Measurements from ENCODE around the gene ZDHHC11.
A peak's percentile ranks its signal among the peaks of the same experiment; 100 is the strongest.

The ZDHHC11 gene

DNA sequence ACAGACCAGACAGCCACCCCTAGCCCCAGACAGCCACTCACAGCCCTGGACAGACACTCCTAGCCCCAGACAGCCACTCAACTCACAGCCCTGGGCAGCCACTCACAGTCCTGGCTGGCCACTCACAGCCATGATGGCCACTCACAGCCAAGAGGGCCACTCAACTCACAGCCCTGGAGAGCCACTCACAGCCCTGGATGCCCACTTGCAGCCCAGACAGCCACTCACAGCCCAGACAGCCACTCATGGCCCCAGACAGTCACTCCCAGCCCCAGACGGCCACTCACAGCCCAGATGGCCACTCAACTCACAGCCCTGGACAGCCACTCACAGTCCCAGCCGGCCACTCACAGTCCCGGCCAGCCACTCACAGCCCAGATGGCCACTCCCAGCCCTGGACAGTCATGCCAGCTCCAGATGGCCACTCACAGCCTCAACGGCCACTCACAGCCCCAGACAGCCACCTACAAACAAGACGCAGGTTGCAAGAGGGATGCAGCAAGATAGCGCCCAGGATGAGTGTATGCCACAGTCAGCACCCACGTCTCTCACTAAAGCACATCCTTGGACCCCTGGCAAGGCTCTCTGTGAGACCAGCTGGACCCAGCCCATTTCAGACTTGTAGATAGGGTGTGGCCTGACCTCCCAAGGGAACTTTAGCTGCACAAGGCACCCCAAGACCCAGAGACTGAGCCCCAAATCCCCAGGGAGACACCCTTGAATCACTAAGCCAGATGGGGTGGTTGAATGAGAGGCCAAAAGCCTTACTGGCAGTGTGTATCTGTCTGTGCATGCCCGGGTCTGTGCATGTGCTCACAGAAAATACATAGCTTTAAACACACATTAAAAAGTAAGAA, 88.7 kb downstream of the ZDHHC11 start:
- no peak for DNase-seq (ENCODE audit: low read depth)
- H3K4me3 ChIP-seq (ENCODE audit: low read depth, low read length) = no peak overlapping the region

GRCh38 chr5:761059-761771, 89.6 kb downstream of the ZDHHC11 start:
- no peak overlapping the region for H3K4me3 ChIP-seq (ENCODE audit: low read depth, low read length)
- TF ChIP-seq CTCF (IDR thresholded peaks at IDR 0.05; ENCODE audit: control insufficient read depth, extremely low read depth, insufficient read depth) = no peak
- DNase-seq (ENCODE audit: low read depth) = no peak

More for the DNA sequence above, 88.7 kb downstream of the ZDHHC11 start:
- no peak for TF ChIP-seq CTCF (IDR thresholded peaks at IDR 0.05; ENCODE audit: control insufficient read depth, extremely low read depth, insufficient read depth)

- DNase-seq (ENCODE audit: low read depth) = no peak
- TF ChIP-seq CTCF (IDR thresholded peaks at IDR 0.05; ENCODE audit: control insufficient read depth, extremely low read depth, insufficient read depth) = no peak
- H3K4me3 ChIP-seq (ENCODE audit: low read depth, low read length) = no peak overlapping the region
These were observed 90.3 kb downstream of the ZDHHC11 start for GRCh38 chr5:760363-761058.

- no peak overlapping the region for H3K4me3 ChIP-seq (ENCODE audit: low read depth, low read length)
- no peak for TF ChIP-seq CTCF (IDR thresholded peaks at IDR 0.05; ENCODE audit: control insufficient read depth, extremely low read depth, insufficient read depth)
- DNase-seq (ENCODE audit: low read depth) = no peak
These were observed 90.9 kb downstream of the ZDHHC11 start for GRCh38 chr5:759781-760362.

GRCh38 chr5:759111-759751, 91.6 kb downstream of the ZDHHC11 start:
- peak; percentile 58 for DNase-seq (ENCODE audit: low read depth)
- no peak for TF ChIP-seq CTCF (IDR thresholded peaks at IDR 0.05; ENCODE audit: control insufficient read depth, extremely low read depth, insufficient read depth)
- H3K4me3 ChIP-seq (ENCODE audit: low read depth, low read length) = no peak overlapping the region

GRCh38 chr5:758698-759053, 92.1 kb downstream of the ZDHHC11 start:
- no peak for TF ChIP-seq CTCF (IDR thresholded peaks at IDR 0.05; ENCODE audit: control insufficient read depth, extremely low read depth, insufficient read depth)
- DNase-seq (ENCODE audit: low read depth) = no peak
- H3K4me3 ChIP-seq (ENCODE audit: low read depth, low read length) = no peak overlapping the region
